GM18951 (cell line): ENCODE data around the gene RAB36.
A peak's percentile ranks its signal among the peaks of the same experiment; 100 is the strongest.

Experiments used
- POLR2A ChIP-seq: IDR thresholded peaks from 4 replicates; pipeline ENCODE4 v1.6.1; 2011; ENCODE audit warnings: mild to moderate bottlenecking; ENCODE audit not compliant: insufficient read length, insufficient read depth; ENCODE audit errors: extremely low read depth
- in situ Hi-C: fragments of 300-500 bp; cut with MboI; formaldehyde crosslinking; loops from one replicate; pipeline ENCODE4 v1.12.0; 2022; ENCODE audit warnings: low sequenced_read_pairs, mixed read lengths, inconsistent platforms; ENCODE audit not compliant: unreplicated experiment

Gene RAB36

GRCh38 chr22:23168391-23169042 is 23.2 kb downstream of the RAB36 start:
- no peak for TF ChIP-seq POLR2A
- in situ Hi-C loops, result no loop called here

GRCh38 chr22:23169043-23169406 is 23.7 kb downstream of the RAB36 start:
- no peak for TF ChIP-seq POLR2A
- in situ Hi-C loops, result no loop called here

GRCh38 chr22:23175817-23176644 is 30.8 kb downstream of the RAB36 start:
- in situ Hi-C loops, result loop anchor here (5.0 kb wide), 1 partner anchor 101 kb away; no protein-coding TSS in a partner anchor
- no peak for TF ChIP-seq POLR2A

- in situ Hi-C loops, result loop anchor here (5.0 kb wide), 1 partner anchor 101 kb away; no protein-coding TSS in a partner anchor
- no peak for TF ChIP-seq POLR2A
Observed at GRCh38 chr22:23176645-23177027, 31.4 kb downstream of the RAB36 start.

- no peak for TF ChIP-seq POLR2A
- in situ Hi-C loops, result loop anchor here (5.0 kb wide), 1 partner anchor 100 kb away; no protein-coding TSS in a partner anchor
Observed at GRCh38 chr22:23177197-23177596, 31.9 kb downstream of the RAB36 start.

- in situ Hi-C loops, result loop anchor here (5.0 kb wide), 1 partner anchor 99 kb away; no protein-coding TSS in a partner anchor
- TF ChIP-seq POLR2A, result no peak
Observed at GRCh38 chr22:23178512-23179254, 33.4 kb downstream of the RAB36 start.

- no peak for TF ChIP-seq POLR2A
- in situ Hi-C loops, result loop anchor here (5.0 kb wide), 1 partner anchor 98 kb away; no protein-coding TSS in a partner anchor
Observed at GRCh38 chr22:23179381-23180299, 34.4 kb downstream of the RAB36 start.

GRCh38 chr22:23180301-23180892 is 35.1 kb downstream of the RAB36 start, which contains the start of gene BCR:
Gene BCR, plus strand, starts transcription at chr22:23180509. Its CDS starts 452 bp downstream, at chr22:23180961.
- in situ Hi-C loops, result no loop called here
- TF ChIP-seq POLR2A, result peak; percentile 34

GRCh38 chr22:23180893-23181720 is 35.8 kb downstream of the RAB36 start:
- TF ChIP-seq POLR2A, result no peak
- in situ Hi-C loops, result no loop called here

- in situ Hi-C loops, result no loop called here
- no peak for TF ChIP-seq POLR2A
Observed at GRCh38 chr22:23181721-23182308, 36.5 kb downstream of the RAB36 start.
